GM18867 (cell line): Measurements from ENCODE around the gene ZBTB46.
"Not testable (repeated sequence)": the region's sequence is repeated elsewhere in the genome, so short reads cannot be mapped to it uniquely, and the experiment has no call there.

Experiments used
- ATAC-seq: cut with Tn5 transposase; IDR thresholded peaks from one replicate; pipeline ENCODE4 v1.9.1; 2021; ENCODE audit warnings: mild to moderate bottlenecking, moderate library complexity; ENCODE audit not compliant: unreplicated experiment

ZBTB46 gene

GRCh38 chr20:63830841-63831588, at the start of gene ZBTB46:
ZBTB46 (minus strand) TSS chr20:63831264; CDS start chr20:63790757, 40,507 bp downstream.
- peak; percentile 55 for ATAC-seq

GRCh38 chr20:63878899-63879663, 48.0 kb upstream of the ZBTB46 start:
- no peak for ATAC-seq

- ATAC-seq, result no peak
Observed at GRCh38 chr20:63877755-63878470, 46.8 kb upstream of the ZBTB46 start.

GRCh38 chr20:63876489-63877036, 45.5 kb upstream of the ZBTB46 start:
- ATAC-seq, result no peak

- ATAC-seq, result not testable (repeated sequence)
Observed at GRCh38 chr20:63874241-63874640, 43.2 kb upstream of the ZBTB46 start.

- no peak for ATAC-seq
Observed at GRCh38 chr20:63873477-63873971, 42.5 kb upstream of the ZBTB46 start.

- no peak for ATAC-seq
Observed at GRCh38 chr20:63868264-63868663, 37.2 kb upstream of the ZBTB46 start.

GRCh38 chr20:63867042-63867441, 36.0 kb upstream of the ZBTB46 start:
- not testable (repeated sequence) for ATAC-seq

GRCh38 chr20:63864978-63865640, 34.0 kb upstream of the ZBTB46 start, which contains the start of gene TPD52L2:
TPD52L2 (plus strand) TSS chr20:63865270; CDS start chr20:63865366, 96 bp downstream.
- peak; percentile 73 for ATAC-seq

- no peak for ATAC-seq
Observed at GRCh38 chr20:63864545-63864977, 33.5 kb upstream of the ZBTB46 start.

GRCh38 chr20:63863798-63864544, 32.9 kb upstream of the ZBTB46 start:
- peak; percentile 56 for ATAC-seq

- ATAC-seq, result no peak
Observed at GRCh38 chr20:63863021-63863797, 32.1 kb upstream of the ZBTB46 start.

GRCh38 chr20:63861981-63862901, 31.2 kb upstream of the ZBTB46 start:
- ATAC-seq, result no peak

GRCh38 chr20:63861365-63861934, 30.4 kb upstream of the ZBTB46 start, which contains the start of gene ABHD16B:
ABHD16B (plus strand) TSS chr20:63861498; CDS start chr20:63861541, 43 bp downstream.
- ATAC-seq, result no peak

GRCh38 chr20:63860325-63861051, 29.4 kb upstream of the ZBTB46 start:
- ATAC-seq, result no peak

GRCh38 chr20:63859166-63859699, 28.2 kb upstream of the ZBTB46 start:
- no peak for ATAC-seq
